Measurements from ENCODE around the gene PRPF39.
A peak's percentile ranks its signal among the peaks of the same experiment; 100 is the strongest.

The PRPF39 gene

DNA sequence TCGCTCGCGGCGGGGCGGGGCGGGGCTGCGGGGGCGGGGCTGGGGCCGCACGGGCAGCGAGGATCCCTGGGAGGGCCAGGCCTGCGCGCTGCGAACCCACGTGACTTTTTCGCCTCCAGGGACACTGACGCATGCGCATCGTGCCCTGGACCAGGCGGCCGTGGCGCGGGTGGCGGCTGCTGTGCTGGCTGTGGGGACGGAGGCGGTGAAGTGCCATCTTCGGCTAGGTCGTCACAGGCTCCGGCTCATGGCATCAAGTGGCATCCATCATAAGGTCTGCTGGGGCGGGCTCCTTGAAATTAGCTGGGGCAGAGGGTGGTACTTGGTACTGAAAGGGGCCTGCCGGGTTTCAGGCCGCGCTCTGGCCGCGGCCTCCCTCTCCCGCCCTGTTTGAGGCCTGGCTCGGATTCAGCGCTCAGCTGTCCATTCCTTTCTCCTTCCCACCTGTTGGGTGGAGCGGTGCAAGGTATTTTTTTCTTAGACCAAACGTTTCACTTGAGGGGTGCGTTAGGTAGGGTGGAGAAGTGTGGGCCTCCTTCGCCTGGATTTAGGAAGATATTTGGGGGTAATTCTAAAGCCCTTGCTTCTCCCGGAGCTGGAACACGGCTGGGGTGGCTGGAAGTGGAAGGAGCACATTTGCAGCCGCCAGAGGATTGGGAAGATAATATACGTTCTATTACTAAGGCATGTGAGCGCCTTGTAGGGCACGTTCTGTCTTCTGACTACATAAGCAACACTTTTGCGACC lies at the start of gene PRPF39 (continued):
- peak; percentile 50; the same call in 1 of the 2 replicates for TF ChIP-seq SP3 (tag by site-specific recombination; IDR thresholded peaks at IDR 0.05)
- no peak for TF ChIP-seq ZNF155 (tag by site-specific recombination; IDR thresholded peaks at IDR 0.05)
- peak; percentile 62; the same call in 1 of the 2 replicates for TF ChIP-seq ZNF501 (tag by site-specific recombination; IDR thresholded peaks at IDR 0.05)
- TF ChIP-seq EGR2 (tag by site-specific recombination; IDR thresholded peaks at IDR 0.05; ENCODE audit: low read depth) = 0 out of 2 replicates have a peak, but pooled peaks have one; percentile 18
- TF ChIP-seq, protein P1, sequence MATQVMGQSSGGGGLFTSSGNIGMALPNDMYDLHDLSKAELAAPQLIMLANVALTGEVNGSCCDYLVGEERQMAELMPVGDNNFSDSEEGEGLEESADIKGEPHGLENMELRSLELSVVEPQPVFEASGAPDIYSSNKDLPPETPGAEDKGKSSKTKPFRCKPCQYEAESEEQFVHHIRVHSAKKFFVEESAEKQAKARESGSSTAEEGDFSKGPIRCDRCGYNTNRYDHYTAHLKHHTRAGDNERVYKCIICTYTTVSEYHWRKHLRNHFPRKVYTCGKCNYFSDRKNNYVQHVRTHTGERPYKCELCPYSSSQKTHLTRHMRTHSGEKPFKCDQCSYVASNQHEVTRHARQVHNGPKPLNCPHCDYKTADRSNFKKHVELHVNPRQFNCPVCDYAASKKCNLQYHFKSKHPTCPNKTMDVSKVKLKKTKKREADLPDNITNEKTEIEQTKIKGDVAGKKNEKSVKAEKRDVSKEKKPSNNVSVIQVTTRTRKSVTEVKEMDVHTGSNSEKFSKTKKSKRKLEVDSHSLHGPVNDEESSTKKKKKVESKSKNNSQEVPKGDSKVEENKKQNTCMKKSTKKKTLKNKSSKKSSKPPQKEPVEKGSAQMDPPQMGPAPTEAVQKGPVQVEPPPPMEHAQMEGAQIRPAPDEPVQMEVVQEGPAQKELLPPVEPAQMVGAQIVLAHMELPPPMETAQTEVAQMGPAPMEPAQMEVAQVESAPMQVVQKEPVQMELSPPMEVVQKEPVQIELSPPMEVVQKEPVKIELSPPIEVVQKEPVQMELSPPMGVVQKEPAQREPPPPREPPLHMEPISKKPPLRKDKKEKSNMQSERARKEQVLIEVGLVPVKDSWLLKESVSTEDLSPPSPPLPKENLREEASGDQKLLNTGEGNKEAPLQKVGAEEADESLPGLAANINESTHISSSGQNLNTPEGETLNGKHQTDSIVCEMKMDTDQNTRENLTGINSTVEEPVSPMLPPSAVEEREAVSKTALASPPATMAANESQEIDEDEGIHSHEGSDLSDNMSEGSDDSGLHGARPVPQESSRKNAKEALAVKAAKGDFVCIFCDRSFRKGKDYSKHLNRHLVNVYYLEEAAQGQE (tag by site-specific recombination; IDR thresholded peaks at IDR 0.05) = peak; percentile 44; the same call in 1 of the 2 replicates
- TF ChIP-seq ZNF214 (tag by site-specific recombination; IDR thresholded peaks at IDR 0.05; ENCODE audit: borderline replicate concordance) = no peak
- no peak for TF ChIP-seq ZNF48 (tag by site-specific recombination; IDR thresholded peaks at IDR 0.05)
- TF ChIP-seq KLF17 (tag by site-specific recombination; IDR thresholded peaks at IDR 0.05) = peak; percentile 59
- TF ChIP-seq SP2 (tag by site-specific recombination; IDR thresholded peaks at IDR 0.05) = peak; percentile 71
- TF ChIP-seq ZFP3 (tag by site-specific recombination; IDR thresholded peaks at IDR 0.05; ENCODE audit: low read depth) = no peak

GRCh38 chr14:45034730-45035129 lies 49.2 kb upstream of the PRPF39 start:
- H3K36me3 ChIP-seq (ENCODE audit: control insufficient read depth in 2 of 2, insufficient read depth in 1 of 2, low read length in 2 of 2) = peaks cover 14 to 63% of the 10 kb centered on the region in 2 experiments

More at GRCh38 chr14:45034730-45035129, 49.2 kb upstream of the PRPF39 start:
- Histone ChIP-seq H3K4me1 (ENCODE audit: control insufficient read depth, insufficient read depth, low read length) (no peaks in the 10 kb centered on the region), H3K4me3 (ENCODE audit: low read depth, low read length) (no peak overlapping the region), H3K9me3 (ENCODE audit: control insufficient read depth, insufficient read depth, low read depth, low read length) (no peaks in the 10 kb centered on the region), H3K27ac (ENCODE audit: extremely low read depth, low read depth, low read length) (no peak overlapping the region)
- TF ChIP-seq ZNF335 (tag by site-specific recombination; conservative IDR thresholded peaks at IDR 0.05) (no peak), ZNF544 (tag by site-specific recombination; IDR thresholded peaks at IDR 0.05) (no peak), ZNF555 (tag by site-specific recombination; conservative IDR thresholded peaks at IDR 0.05) (no peak), GLI2 (tag by site-specific recombination; IDR thresholded peaks at IDR 0.05; ENCODE audit: borderline replicate concordance, low read depth) (no peak), ZNF549 (tag by site-specific recombination; IDR thresholded peaks at IDR 0.05) (no peak), ZNF830 (tag by site-specific recombination; IDR thresholded peaks at IDR 0.05; ENCODE audit: low read depth) (no peak), ZNF658 (tag by site-specific recombination; IDR thresholded peaks at IDR 0.05) (no peak), HOXA7 (CRISPR knock-in tag; IDR thresholded peaks at IDR 0.05; ENCODE audit: borderline replicate concordance) (no peak), ZNF223 (tag by site-specific recombination; IDR thresholded peaks at IDR 0.05) (no peak), ZNF157 (tag by site-specific recombination; IDR thresholded peaks at IDR 0.05) (no peak), ZNF423 (tag by site-specific recombination; IDR thresholded peaks at IDR 0.05) (no peak), ZNF626 (tag by site-specific recombination; IDR thresholded peaks at IDR 0.05) (no peak), ZSCAN30 (tag by site-specific recombination; IDR thresholded peaks at IDR 0.05) (no peak), TRIM28 (IDR thresholded peaks at IDR 0.05; ENCODE audit: borderline replicate concordance, low read length) (no peak), ZNF26 (tag by site-specific recombination; IDR thresholded peaks at IDR 0.05) (no peak), SP7 (tag by site-specific recombination; IDR thresholded peaks at IDR 0.05) (no peak), ZNF521 (tag by site-specific recombination; IDR thresholded peaks at IDR 0.05) (no peak)
- TF ChIP-seq, protein P2, sequence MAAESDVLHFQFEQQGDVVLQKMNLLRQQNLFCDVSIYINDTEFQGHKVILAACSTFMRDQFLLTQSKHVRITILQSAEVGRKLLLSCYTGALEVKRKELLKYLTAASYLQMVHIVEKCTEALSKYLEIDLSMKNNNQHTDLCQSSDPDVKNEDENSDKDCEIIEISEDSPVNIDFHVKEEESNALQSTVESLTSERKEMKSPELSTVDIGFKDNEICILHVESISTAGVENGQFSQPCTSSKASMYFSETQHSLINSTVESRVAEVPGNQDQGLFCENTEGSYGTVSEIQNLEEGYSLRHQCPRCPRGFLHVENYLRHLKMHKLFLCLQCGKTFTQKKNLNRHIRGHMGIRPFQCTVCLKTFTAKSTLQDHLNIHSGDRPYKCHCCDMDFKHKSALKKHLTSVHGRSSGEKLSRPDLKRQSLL (tag by site-specific recombination; IDR thresholded peaks at IDR 0.05) = no peak
- TF ChIP-seq, protein P3, sequence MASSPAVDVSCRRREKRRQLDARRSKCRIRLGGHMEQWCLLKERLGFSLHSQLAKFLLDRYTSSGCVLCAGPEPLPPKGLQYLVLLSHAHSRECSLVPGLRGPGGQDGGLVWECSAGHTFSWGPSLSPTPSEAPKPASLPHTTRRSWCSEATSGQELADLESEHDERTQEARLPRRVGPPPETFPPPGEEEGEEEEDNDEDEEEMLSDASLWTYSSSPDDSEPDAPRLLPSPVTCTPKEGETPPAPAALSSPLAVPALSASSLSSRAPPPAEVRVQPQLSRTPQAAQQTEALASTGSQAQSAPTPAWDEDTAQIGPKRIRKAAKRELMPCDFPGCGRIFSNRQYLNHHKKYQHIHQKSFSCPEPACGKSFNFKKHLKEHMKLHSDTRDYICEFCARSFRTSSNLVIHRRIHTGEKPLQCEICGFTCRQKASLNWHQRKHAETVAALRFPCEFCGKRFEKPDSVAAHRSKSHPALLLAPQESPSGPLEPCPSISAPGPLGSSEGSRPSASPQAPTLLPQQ (tag by site-specific recombination; IDR thresholded peaks at IDR 0.05) = no peak
- ChIA-PET POLR2A (no interaction called here), CTCF (no interaction called here)

All from HEK293 (cell line).